ENCODE data around the gene AP5S1.

DNA sequence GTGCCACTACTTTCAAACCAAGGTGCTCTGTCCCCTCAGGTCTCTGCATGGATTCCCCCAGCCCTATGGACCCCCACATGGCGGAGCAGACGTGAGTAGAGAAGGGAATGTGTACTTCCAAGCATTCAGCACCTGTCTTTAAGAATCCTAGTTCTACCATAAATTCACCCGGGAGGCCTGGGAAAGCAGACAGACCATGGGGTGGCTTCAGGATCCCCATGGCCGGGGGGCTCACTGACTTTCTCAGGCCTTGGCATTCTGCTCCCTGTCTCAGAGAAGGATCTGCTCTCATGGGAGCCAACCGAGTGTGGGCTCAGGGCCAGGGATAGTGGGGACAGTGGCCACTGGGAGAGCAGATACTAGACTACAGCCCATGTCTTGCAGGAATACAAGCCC lies 22.0 kb upstream of the AP5S1 start:
- TF ChIP-seq, protein P1, sequence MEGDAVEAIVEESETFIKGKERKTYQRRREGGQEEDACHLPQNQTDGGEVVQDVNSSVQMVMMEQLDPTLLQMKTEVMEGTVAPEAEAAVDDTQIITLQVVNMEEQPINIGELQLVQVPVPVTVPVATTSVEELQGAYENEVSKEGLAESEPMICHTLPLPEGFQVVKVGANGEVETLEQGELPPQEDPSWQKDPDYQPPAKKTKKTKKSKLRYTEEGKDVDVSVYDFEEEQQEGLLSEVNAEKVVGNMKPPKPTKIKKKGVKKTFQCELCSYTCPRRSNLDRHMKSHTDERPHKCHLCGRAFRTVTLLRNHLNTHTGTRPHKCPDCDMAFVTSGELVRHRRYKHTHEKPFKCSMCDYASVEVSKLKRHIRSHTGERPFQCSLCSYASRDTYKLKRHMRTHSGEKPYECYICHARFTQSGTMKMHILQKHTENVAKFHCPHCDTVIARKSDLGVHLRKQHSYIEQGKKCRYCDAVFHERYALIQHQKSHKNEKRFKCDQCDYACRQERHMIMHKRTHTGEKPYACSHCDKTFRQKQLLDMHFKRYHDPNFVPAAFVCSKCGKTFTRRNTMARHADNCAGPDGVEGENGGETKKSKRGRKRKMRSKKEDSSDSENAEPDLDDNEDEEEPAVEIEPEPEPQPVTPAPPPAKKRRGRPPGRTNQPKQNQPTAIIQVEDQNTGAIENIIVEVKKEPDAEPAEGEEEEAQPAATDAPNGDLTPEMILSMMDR (conservative IDR thresholded peaks at IDR 0.05; ENCODE audit: low read depth, low read length) = no peak
- TF ChIP-seq EZH2 (IDR thresholded peaks at IDR 0.05; ENCODE audit: borderline replicate concordance, low read depth, low read length, poor library complexity, severe bottlenecking) = no peak

All from A673 (cell line).